ENCODE data around the gene MOB3B. TPM values are rescaled to one million over a fixed set of nuclear protein-coding genes. Genes with fewer than 3 reads are reported as not detected.

MOB3B gene
- total RNA-seq, 1 donor from 2014 or later = 0.26 TPM

GRCh38 chr9:27280249-27280648 is 249.4 kb downstream of the MOB3B start:
- H3K4me1 Mint-ChIP-seq (ENCODE audit: low read depth) = peaks cover 10% of the 10 kb centered on the region
- H3K27me3 Mint-ChIP-seq (ENCODE audit: insufficient read depth) = peaks cover 6% of the 10 kb centered on the region
- H3K9me3 Mint-ChIP-seq = no peaks in the 10 kb centered on the region
- DNase-seq (ENCODE audit: low spot score) = no peak
- no peak overlapping the region for H3K27ac Mint-ChIP-seq
- intact Hi-C loops (cut with micrococcal nuclease) = no loop called here
- no peak overlapping the region for H3K4me3 Mint-ChIP-seq
- no peaks in the 10 kb centered on the region for H3K36me3 Mint-ChIP-seq (ENCODE audit: low read depth)

- H3K4me1 Mint-ChIP-seq (ENCODE audit: low read depth) = peaks cover 10% of the 10 kb centered on the region
- H3K27me3 Mint-ChIP-seq (ENCODE audit: insufficient read depth) = peaks cover 6% of the 10 kb centered on the region
- no peak overlapping the region for H3K4me3 Mint-ChIP-seq
- H3K27ac Mint-ChIP-seq = no peak overlapping the region
- no peaks in the 10 kb centered on the region for H3K9me3 Mint-ChIP-seq
- no peaks in the 10 kb centered on the region for H3K36me3 Mint-ChIP-seq (ENCODE audit: low read depth)
- DNase-seq (ENCODE audit: low spot score) = no peak
- intact Hi-C loops (cut with micrococcal nuclease) = loop anchor here (5.0 kb wide), 1 partner anchor 387 kb away; the partner anchor contains the start of gene CAAP1
Measured at GRCh38 chr9:27279611-27280010, 250.0 kb downstream of the MOB3B start.

- intact Hi-C loops (cut with micrococcal nuclease) = loop anchor here (5.0 kb wide), 1 partner anchor 386 kb away; the partner anchor contains the start of gene CAAP1
- Mint-ChIP-seq H3K9me3 (no peaks in the 10 kb centered on the region), H3K4me3 (no peak overlapping the region), H3K4me1 (ENCODE audit: low read depth) (peaks cover 10% of the 10 kb centered on the region), H3K36me3 (ENCODE audit: low read depth) (no peaks in the 10 kb centered on the region), H3K27me3 (ENCODE audit: insufficient read depth) (peaks cover 6% of the 10 kb centered on the region), H3K27ac (no peak overlapping the region)
- DNase-seq (ENCODE audit: low spot score) = no peak
Measured at GRCh38 chr9:27278374-27278773, 251.2 kb downstream of the MOB3B start.

- Mint-ChIP-seq H3K27me3 (ENCODE audit: insufficient read depth) (peaks cover 11% of the 10 kb centered on the region), H3K4me3 (no peak overlapping the region), H3K4me1 (ENCODE audit: low read depth) (peaks cover 8% of the 10 kb centered on the region), H3K9me3 (no peaks in the 10 kb centered on the region), H3K27ac (no peak overlapping the region), H3K36me3 (ENCODE audit: low read depth) (no peaks in the 10 kb centered on the region)
- intact Hi-C loops (cut with micrococcal nuclease) = loop anchor here (1.0 to 5.0 kb wide), 2 partner anchors 242 to 384 kb away; partner anchors contain the start of gene CAAP1
- no peak for DNase-seq (ENCODE audit: low spot score)
Measured at GRCh38 chr9:27276193-27277030, 253.2 kb downstream of the MOB3B start.

Other genes starting within 250 kb of the MOB3B start
- gene EQTN, start 232.7 kb downstream of the MOB3B start, total RNA-seq = not detected in 2 replicates
- not detected in 2 replicates for gene IFNK, start 5.5 kb downstream of the MOB3B start, total RNA-seq
- gene C9orf72, start 43.7 kb upstream of the MOB3B start, total RNA-seq = 4.6 and 5.9 TPM in 2 replicates

Data from activated T-helper 1 cell treated with anti-CD3 and anti-CD28 coated beads, Interleukin-12 subunit alpha, Interleukin-12 subunit beta, Interleukin-2, Interleukin-4 antibody, amounts not matched to agents 30 ng/mL and 10 ng/mL and 1 ng/mL, durations not matched to agents 14 hours and 24 hours and 36 hours (primary cell).